HG02610 (cell line): ENCODE results near the gene RNF123.

ENCODE experiments used
- ATAC-seq: cut with Tn5 transposase; IDR thresholded peaks from one replicate; pipeline ENCODE4 v1.9.1; 2021; ENCODE audit warnings: mild to moderate bottlenecking, moderate library complexity; ENCODE audit not compliant: unreplicated experiment

Gene RNF123

DNA sequence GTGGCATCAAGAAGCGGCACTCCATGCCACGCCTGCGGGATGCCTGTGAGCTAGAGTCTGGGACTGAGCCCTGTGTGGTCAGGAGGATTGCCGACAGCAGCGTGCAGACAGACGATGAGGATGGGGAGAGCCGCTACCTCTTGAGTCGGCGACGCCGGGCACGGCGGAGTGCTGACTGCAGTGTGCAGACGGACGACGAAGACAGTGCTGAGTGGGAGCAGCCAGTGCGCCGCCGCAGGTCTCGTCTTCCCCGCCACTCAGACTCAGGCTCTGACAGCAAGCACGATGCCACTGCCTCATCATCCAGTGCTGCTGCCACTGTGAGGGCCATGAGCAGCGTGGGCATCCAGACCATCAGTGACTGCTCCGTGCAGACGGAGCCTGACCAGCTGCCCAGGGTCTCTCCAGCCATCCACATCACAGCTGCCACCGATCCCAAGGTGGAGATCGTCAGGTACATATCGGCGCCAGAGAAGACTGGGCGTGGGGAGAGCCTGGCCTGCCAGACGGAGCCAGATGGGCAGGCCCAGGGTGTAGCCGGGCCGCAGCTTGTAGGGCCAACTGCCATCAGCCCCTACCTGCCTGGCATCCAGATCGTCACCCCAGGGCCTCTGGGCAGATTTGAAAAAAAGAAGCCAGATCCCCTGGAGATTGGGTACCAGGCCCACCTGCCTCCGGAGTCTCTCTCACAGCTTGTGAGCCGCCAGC is 32.0 kb upstream of the RNF123 start:
- ATAC-seq = no peak

DNA sequence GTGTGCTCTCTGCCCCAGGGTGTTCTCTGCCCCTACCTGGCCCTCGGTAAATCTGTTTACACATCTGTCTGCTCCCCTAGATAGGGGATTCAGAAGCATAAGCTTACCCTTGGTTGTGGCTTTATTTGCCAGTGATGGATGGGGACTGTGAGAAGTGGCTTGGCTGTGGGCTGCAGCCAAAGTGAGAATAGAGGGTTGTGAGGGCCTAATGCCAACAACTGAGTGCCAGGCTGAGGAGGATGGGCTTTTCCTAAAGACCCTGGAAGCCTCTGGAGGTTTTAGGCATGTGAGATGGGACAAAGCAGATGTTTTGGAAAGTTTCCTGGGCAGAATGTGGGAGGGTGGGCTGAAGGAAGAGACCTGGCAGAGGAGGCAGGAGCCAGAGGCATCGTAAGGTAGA is 30.6 kb upstream of the RNF123 start:
- no peak for ATAC-seq

DNA sequence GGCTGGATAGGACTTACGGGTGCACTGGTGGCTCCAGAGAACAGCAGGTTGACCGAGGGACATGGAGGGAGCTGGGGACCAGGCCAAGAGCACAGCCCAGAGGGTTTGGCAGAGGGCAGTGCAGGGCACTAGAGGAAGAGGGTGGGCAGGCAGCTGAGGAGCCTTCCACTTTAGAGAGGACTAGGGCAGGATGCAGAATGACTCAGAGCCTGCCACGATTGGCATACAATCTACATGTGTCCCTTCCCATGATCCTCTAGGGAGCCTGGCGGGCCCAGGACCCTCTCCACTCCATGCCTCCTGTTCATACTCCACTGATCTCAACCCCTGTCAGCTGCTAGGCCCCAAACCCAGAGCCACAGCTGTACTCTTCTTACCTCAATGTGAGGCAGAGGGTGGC is 29.6 kb upstream of the RNF123 start:
- ATAC-seq = no peak

DNA sequence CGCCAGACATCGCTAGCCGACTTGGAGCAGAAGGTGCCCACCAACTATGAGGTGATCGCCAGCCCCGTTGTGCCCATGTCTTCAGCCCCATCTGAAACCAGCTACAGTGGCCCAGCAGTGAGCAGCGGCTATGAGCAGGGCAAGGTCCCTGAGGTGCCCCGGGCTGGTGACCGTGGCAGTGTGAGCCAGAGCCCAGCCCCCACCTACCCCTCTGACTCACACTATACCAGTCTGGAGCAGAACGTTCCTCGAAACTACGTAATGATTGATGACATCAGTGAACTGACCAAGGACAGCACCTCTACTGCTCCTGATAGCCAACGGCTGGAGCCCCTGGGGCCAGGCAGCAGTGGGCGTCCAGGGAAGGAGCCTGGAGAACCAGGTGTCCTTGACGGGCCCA is 28.1 kb upstream of the RNF123 start:
- no peak for ATAC-seq

GRCh38 chr3:49662021-49662420 is 27.3 kb upstream of the RNF123 start:
- ATAC-seq = no peak

DNA sequence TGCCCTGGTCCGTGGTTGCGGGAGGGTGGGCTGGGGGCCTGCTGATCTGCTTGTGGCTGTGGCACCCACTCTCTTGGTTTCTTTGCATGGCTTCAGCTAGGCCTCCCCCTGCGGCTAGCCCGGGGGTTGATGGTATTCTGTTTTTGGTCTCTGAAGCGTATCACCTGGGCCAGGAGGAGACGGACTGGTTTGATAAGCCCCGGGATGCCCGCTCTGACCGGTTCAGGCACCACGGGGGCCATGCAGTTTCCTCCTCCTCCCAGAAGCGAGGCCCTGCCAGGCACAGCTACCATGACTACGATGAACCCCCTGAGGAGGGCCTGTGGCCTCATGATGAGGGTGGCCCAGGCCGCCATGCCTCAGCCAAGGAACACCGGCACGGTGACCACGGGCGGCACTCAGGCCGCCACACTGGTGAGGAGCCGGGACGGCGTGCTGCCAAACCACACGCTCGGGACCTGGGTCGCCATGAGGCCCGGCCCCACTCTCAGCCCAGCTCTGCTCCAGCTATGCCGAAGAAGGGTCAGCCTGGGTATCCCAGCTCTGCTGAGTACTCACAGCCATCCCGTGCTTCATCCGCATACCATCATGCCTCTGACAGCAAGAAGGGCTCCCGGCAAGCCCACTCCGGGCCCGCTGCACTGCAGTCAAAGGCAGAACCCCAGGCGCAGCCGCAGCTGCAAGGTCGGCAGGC is 26.5 kb upstream of the RNF123 start:
- ATAC-seq = no peak

DNA sequence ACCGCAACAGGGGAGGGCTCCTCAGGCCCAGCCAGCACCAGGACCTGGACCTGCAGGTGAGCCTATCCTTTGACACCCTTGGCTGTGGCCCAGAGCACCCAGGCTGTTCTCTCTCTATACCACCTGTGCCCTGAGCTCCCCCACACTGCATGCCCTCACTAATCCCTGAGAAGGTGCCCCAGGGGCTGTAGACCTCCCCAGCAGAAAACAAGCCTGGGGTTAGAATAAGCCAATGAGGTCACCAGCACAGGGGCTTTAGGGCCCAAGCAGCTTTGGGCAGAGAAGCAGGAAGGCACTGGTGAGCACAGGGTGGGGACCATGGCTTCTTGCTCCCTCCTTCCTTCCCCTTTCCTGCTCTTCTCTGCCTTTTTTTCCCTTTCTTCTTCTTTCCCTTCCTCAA is 25.5 kb upstream of the RNF123 start:
- no peak for ATAC-seq

GRCh38 chr3:49664300-49664699 is 25.1 kb upstream of the RNF123 start:
- ATAC-seq = no peak

- no peak for ATAC-seq
These were observed 23.4 kb upstream of the RNF123 start for GRCh38 chr3:49665822-49666519.

DNA sequence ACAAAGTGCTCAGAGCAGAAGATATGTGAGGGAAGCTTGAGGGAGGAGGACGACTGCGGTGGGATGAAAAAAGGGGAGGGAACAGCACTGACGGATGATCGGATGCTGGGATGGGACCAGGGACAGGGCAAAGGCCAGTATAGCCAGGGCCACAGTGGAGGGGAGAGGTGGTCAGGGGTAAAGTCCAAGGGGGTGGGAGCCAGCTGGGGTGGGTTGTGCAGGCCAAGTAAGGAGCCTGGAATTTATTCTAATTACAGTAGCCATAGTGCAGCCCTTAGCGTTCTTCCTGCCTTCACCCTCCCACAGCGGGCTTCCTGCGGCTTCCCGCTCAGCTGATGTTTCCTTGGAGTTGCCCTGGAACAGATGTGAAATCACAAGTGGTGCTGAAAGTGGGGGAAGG is 22.8 kb upstream of the RNF123 start:
- ATAC-seq = no peak

DNA sequence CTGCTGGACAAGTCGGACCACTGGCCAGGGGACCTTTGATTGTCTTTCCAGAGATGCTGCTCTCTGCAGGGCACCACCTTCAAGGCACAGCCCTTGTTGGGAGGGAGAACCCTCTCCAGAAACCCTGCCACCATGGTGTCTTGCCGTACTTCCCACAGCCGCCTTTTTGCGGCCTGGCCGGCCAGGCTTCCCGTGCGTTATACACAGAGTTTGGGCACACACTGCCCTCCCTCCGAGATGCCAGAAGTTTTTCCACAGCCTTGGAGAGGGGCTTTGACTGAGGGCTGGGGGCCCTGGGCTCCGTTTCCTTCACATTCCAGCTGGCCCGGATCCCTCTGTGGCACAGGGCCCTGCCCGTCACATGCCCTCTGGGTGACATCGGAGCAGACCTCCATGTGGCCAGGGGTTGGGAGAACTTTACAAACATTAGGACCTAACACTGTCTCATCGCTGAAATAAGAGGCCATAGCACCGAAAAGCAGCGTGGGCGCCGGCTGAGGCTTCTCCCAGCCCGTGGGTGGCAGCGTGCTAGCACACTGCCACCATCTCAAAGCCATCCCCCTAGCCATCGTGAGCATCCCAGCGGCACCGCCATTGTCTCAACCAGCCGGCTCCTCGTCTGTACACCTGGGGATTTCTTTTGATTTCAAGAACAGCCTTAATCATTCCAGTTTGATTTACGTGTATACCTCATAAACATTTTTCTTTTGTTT is 21.5 kb upstream of the RNF123 start:
- ATAC-seq = no peak

- ATAC-seq = no peak
These were observed 21.0 kb upstream of the RNF123 start for GRCh38 chr3:49668414-49668797.

DNA sequence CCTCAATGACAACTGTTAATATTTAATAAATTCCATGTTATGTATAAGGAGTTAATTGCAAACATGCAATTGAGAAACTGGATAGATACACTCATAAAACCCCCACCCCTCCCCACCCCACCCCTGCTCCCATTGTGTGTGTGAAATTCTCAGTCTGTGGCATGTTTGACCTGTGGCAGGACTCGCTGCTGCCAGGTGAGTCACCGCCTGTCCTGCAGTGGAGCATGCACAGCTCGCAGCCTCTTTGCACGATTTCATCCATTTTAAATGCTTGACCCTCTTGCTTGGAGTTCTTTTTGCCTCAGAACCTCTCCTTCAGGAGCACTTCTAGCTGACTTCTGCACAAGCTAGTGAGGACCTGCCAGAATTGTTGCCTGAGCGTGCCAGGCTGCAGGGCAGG is 20.5 kb upstream of the RNF123 start:
- ATAC-seq = no peak

DNA sequence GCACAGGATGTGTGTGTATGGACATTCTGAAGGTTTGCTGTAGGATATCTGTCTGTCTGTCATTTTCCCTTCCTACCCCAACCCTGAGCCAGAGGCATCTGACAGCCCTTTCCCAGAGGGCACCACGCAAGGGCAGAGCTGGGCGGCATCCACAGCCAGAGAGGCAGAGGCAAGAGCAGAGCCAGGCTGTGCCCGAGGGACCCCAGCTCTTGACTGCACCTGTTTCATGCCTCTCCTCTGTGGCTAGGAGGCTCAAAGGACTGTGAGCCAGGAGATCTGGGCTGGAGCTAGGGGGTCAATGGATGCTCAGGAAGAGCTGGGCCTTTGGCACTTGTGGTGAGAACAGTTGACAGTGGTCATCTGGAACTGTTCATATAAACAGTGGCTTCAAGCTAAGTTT is 20.0 kb upstream of the RNF123 start:
- no peak for ATAC-seq

GRCh38 chr3:49670940-49671290 is 18.4 kb upstream of the RNF123 start:
- no peak for ATAC-seq

DNA sequence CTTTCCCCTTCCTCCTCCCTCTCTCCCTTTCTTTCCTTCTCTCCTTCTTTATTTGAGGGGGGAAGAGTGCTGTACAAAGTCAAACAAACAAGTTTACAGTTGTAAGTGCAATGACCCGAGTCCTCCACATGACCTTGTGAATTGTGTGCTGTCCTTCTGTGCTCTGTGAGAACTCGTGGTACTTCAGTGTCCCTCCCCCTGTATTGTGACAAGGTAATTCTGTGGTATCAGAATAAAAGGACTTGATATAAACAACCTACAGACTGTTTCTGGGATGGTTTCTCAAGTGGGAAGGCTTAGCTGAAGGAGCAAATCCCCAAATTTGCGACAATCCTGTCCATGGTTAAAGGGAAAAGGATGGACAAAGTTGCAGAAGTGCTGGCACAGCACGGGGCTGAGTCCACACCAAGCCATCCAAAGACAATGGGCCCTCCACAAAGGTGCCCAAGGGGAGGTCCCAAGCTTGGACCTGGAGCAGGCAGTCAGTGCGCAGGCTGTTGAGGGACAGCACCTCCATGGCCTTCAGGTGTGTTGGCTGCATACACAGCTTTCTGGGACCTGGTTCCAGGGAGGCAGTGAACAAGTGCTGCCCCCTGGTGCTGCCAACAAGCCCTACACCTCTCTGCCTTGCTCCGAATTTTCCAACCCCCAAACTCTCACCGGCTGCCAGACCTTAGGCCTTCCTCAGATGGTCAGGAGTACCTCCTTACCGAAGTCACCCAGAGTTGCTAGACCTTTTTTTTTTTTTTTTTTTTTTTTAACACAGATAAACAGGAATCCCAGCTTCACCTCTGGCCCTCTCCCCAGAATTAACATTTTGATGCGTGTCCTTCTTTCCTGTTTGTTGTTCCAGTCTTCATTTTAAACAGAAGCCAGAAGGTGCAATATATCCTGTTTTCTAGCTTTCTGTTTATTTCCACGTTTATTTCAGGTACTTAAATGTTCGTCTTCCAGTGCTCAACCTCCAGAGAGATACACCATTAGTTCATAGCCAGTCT is 17.8 kb upstream of the RNF123 start:
- ATAC-seq = no peak

GRCh38 chr3:49673121-49673714 is 16.1 kb upstream of the RNF123 start:
- no peak for ATAC-seq

GRCh38 chr3:49673715-49674496 is 15.5 kb upstream of the RNF123 start, which contains the start of gene APEH:
Gene APEH, plus strand, starts transcription at chr3:49674351. Its CDS starts 51 bp downstream, at chr3:49674402.
- peak; percentile 77 for ATAC-seq

DNA sequence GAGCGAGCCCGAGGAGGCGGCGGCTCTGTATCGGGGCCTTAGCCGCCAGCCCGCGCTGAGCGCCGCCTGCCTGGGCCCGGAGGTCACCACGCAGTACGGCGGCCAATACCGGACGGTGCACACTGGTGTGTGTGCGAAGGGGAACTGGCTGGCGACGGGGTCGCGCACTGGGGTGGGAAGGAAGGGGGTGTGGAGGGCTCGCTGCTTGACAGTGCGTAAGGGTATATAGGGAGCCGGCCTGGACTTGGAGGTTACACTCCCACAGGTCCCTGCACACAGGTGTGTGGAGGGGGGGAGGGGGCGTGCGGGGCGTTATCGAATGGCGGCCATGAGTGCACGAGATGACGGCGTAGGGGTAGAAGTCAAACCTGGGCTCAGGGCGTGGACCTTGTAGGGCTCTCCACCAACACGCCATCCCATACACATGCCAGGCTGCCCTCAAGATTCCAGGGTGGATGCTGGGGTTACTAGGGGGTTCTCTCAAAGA is 14.8 kb upstream of the RNF123 start:
- ATAC-seq = peak; percentile 16
